Glomerular visceral epithelial cell (primary cell): ENCODE measurements around the gene CAST.
"Not testable (repeated sequence)": the region's sequence is repeated elsewhere in the genome, so short reads cannot be mapped to it uniquely, and the experiment has no call there.

Experiments
- DNase-seq: peaks from one replicate; pipeline ENCODE4 v3.0.0-alpha.2; 2016; ENCODE audit errors: extremely low spot score

CAST gene

DNA sequence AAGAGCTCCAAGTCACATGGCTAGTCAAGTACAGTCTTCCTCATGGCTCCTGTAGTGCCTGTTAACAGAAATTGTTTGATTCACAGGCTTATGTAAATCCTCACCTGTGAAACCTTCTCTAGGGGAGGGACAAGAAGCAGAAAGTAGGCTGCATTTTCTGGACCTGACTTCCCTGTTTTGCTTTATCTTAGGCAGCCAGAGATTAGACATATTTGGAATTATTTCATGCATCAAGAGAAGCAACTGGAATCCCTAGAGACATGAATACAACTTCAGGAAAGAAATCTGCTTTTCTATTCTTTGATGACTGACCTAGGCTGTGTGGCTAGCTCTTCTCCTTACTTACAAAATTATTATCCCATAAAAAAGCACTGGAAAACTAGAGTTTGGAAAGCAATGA lies 52.3 kb downstream of the CAST start:
- DNase-seq: no peak

DNA sequence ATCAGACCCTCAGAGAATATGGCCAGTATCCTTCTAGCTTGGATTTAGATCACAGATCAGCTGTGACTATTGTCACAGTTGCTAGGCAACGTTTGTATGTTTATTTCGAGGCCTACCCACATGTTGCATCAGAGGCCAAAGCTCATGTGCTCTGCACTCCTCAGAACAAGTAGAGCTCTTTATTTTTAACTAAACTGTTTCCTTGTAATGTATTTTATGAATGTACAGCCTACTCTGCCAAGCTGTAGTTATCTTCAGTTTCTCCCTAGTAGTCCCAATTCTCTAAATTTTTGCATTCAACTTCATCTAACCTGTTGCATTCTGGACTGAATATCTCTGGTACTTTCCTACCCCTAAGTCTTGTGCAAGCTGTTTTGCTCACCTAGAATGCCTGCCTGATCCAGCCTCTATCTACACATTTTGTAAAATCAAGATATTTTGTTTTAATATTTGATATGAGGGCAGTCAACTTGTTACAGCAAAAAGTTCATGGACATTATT lies 52.8 kb downstream of the CAST start:
- DNase-seq: peak; percentile 68

DNA sequence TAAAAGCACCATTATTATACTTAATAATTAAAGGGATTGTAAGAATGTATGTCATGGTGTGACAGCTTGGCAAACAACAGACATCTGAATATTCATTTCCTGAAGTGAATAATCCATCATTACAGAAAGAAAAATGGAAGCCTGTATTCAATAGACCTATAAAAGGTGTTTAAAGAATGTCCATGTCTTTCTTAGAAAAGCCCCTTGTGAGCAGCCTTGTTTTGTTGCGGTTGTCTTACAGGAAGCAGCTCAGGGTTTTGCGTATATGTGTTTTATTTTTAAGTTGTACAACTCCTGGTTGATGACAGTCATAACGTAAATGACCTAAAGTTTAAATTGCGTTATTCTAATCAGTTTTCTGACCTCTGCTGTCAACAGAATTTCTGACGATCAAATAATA lies 53.8 kb downstream of the CAST start:
- DNase-seq: no peak

DNA sequence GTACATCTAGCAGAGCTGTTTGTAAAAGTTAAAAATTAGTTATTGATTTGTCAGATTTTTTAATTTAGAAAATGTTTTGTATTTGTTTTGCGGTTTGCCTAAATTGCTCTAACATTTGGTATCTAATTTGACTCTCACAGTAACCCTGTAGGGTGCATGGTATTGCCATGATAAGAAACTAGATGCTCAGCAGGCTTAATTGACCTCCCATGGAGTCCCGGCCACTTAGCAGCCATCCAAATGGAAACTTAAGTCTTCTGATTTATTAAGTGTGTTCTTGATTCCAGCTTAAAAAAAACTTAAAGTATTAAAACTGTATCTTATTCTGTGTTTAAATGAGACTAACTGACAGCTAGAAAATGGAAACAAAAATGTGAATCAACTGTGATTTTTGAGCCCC lies 54.5 kb downstream of the CAST start:
- DNase-seq: no peak

DNA sequence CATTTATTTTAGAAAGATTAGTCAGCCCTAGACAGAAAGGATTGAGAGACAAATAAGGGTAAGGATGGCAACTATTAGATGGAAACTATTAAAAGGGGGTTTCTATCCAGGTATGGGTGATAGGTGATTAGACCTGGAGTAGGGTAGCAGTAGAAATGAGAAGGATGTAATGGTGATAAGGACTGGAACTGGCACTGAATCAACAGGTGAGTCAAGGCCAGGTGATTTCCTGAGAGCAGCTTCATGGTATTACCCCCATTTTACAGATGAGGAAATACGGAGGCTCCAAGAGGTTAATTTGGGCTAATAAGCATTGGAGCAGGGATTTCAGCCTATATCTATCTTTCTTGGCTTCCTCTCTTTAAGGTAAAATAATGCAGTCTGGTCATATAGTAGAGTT lies 55.7 kb downstream of the CAST start:
- DNase-seq: no peak

DNA sequence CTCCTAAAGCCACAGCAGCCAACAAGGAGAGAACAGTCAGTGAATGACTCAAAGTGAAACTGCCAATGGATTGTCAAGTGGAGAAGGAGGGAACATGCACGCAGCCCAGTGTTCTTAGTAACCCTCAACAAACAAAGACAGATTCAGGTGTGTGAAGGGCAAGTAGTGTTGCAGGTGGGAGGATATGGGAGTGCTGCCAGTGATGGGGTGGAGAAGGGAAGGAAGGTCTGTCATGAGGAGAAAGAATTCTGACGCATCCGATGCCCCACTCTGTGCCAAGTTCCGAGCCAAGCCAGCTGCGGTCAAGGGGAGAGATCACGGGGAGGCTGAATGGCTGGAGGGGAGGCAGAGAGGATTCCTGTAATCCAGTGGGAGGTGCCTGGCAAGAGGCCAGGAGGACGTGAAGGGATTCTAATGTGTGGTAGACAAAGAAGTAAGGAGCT lies 56.5 kb downstream of the CAST start:
- no peak for DNase-seq

DNA sequence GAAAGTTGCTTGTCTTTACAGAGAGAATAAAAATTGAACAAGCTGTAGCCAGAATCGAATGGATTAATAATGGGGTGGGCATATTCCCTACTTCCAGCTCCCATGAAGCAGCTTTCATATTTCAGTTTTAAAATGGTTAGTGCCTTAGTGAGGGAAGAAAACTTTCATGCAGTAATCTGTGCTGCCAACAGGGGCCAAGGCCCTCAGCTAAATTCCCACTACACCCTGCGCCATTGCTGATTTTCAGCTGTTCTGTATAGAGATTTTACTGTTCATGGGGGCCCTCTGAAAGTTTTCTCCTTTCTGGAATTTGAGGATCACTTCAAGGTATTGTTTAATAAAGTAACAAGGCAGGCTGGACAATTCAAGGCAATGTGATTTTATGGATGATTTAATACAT lies 58.2 kb downstream of the CAST start:
- no peak for DNase-seq

DNA sequence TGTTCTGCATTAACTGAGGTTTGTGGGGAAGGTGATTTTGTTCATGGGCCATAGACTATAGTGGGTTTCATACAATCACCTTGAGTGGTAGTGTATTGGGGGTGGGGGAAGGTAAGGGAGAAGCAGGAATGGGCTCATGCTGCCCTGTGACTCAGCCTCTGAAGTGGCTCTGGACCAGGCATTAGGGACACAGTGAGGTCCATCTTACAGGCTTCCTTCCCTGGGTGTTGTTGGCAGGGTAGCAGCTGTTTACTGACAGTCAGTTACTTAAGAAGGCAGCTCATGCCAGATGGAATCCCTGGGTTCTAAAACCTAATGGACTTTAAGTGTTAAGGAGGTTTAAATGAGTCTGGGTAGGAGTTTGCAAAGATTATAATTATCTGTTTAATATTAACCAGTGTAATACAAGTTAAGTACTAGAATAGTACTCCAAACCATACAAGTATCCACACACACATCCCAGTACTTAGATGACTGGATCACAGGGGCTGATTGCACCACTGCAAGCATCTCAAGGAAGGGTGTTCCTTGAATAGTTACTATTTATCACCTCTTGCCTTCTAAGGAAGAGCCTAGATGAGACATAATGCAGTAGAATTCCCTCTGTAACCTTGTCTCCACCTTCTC lies 59.3 kb downstream of the CAST start:
- DNase-seq: peak; percentile 33

DNA sequence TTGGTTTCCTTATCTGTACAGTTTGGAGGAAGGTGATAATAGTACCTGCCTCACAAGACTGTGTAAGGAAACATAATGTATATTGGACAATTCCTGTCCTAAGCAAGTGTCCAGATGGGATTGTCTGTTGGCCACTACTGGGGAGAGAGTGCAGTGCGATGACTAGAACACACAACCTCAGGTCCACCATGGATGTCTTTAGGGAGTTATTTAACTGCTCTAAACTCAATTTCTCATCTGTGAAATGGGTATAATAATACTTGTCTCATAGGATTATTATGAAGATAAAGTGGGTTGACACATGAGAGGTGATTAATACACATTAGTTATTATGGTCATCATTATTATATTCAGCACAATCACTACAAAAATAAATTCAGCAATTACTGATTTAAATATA lies 63.1 kb downstream of the CAST start:
- no peak for DNase-seq

DNA sequence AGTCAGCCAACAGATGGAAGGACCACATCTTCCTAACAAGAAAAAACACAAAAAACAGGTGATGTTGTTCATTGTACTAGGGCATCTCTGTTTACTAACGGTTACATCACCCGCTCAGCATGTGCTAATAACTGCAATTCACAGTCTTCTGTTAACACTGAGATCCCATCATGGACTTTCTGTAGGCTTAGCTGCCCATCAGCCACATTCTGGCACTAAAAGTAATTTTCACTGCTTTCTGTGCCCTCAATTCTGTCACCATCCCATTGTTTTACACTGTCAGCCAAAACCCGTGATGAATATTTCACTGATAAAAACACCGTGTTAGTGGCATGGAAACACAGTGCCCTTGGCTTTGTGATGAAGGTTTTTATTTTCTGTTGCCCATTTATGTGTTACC lies 64.6 kb downstream of the CAST start:
- no peak for DNase-seq

DNA sequence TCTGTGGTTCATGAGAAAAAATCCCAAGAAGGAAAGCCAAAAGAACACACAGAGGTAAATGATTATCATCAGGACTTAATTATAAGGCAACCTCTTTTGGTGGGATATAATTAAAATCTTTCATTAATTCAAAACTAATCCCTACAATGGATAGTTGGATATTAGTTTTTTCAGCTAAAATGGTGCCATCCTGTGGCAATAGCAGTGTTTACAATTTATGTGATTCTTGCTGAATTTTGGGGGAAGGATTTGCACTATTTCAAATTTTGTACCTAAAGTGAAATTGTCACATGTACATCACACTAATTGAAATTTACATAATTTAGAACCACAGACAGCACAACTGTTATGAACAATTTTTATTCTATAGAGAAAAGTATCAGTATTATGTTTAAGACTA lies 67.0 kb downstream of the CAST start:
- no peak for DNase-seq

DNA sequence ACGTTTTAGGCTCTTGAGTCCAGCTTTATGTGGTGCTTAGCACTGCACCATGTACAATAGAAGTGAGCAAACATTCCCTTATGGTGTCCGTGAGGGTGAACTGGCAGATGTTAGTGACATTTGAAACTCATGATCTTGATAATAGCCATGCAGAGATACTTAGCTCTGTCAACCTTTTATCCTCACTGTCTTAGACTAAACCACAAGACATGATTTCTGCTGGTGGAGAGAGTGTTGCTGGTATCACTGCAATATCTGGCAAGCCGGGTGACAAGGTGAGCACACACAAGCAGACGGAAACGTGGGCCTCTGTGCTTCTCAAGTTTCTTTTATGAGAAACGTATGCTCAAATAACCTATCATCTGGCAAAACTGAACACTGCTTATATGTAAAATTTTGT lies 68.4 kb downstream of the CAST start:
- no peak for DNase-seq

DNA sequence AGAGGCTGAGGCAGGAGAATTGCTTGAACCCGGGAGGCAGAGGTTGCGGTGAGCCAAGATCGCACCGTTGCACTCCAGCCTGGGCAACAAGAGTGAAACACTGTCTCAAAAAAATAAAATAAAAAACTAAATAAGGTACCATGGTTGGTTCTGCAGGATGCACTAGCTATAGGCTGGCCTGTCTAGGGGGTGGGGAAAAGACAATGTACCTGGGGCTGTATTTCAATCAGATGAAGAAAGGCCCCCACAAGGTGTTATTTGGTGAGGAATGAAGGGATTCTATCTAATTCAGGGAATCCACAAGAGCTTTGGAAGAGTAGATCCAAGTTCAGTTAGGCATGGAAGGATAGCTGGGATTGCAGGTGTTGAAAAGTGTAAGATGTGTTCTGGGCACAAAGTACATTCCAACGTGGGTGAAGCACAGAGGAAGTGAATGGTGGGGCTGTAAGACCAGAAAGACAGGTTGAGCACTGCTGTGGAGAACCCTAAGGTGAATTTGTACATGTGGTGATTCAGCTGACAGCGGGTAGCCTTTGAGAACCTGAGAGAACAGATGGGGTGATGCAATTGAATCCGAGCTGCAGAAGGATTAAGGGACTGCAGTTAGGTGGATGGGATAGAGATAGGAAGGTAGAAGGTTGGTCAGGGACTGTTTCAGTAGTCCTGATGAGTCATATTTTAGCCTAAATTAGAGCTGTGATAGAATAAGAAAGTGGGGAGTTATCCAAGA lies 71.8 kb downstream of the CAST start:
- DNase-seq: peak; percentile 54

DNA sequence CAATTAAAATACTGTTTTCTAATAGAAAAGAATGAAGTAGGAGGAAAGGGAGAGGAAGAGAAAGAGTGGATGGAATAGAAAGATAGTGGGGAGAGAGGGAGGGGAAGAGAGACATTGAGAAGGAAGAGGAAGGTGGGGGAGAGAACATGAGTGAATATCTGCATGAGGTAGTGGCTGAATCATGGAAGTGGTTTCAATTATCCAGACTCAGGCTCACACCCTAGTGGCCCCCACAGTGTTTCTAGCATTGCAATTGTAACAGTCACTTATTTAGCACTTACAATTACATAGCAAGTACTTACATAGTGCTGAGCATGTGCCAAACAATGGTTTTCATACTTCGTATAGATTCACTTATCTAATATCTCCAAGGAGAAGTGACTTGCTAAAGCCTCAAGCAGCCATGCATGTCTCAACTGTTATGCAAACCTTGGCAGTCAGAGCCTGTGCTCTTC lies 72.7 kb downstream of the CAST start:
- peak; percentile 77 for DNase-seq

DNA sequence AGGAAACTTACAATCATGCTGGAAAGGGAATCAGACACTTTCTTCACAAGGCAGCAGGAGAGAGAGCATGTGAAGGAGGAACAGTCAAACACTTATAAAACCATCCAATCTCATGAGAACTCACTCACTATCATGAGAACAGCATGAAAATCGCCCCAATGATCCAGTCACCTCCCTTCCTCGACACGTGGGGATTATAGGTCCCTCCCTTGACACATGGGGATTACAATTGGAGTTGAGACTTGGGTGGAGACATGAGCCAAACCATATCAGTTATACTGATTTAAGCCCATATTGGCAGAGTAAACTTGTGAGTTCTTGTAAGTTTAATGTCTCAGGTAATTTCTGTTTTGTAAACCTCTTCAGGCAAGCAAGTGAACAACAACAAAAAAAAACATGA lies 74.8 kb downstream of the CAST start:
- DNase-seq: no peak

DNA sequence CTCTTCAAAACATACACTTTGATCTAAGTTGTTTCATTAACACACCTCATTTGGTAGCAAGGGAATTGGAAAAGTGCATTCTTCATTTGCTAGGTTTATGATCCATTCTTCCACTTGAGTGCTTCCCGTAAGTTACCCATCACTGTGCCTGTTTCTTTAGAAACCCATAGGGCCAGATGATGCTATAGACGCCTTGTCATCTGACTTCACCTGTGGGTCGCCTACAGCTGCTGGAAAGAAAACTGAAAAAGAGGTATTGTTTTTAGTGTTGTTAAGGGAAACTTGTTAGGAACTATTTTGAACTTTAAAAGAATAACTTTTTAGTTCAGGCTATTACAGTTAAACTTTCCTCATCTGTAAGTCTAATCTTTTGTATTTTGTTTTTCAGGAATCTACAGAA lies 78.9 kb downstream of the CAST start:
- no peak for DNase-seq

DNA sequence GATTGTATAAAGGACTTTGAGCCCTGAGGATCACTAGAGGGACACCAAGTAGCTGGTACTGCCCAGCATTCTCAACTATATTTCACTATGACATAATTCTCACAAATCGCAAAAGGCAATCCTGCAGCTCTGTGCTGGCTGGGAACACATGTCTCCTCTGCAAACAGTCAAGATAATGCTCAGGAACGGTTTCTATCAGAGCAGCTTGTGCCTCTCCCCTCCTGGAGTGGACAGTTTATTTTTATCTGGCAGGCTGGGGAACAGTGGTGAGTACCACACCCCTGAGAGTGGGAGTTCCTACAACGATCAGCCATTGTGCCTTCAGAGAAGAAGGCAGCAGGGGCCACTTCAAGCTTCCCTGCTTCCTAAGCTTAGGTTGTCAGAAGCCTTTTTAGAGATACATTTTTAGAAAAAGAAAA lies 79.7 kb downstream of the CAST start:
- no peak for DNase-seq

DNA sequence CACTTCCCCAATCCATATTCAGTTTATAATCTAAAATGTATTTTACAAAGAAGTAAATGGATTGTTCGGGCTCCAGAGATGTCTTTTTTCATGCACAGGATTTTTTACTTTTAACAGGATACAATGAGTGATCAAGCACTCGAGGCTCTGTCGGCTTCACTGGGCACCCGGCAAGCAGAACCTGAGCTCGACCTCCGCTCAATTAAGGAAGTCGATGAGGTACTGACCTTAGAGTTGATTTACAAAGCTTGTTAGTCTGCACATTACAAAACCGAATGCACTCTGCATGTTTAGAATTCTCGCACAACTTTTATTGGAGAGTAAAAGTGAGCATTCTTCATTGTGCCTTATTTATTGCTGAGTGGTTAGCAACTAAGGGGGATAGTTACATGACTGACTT lies 80.4 kb downstream of the CAST start:
- DNase-seq: no peak

DNA sequence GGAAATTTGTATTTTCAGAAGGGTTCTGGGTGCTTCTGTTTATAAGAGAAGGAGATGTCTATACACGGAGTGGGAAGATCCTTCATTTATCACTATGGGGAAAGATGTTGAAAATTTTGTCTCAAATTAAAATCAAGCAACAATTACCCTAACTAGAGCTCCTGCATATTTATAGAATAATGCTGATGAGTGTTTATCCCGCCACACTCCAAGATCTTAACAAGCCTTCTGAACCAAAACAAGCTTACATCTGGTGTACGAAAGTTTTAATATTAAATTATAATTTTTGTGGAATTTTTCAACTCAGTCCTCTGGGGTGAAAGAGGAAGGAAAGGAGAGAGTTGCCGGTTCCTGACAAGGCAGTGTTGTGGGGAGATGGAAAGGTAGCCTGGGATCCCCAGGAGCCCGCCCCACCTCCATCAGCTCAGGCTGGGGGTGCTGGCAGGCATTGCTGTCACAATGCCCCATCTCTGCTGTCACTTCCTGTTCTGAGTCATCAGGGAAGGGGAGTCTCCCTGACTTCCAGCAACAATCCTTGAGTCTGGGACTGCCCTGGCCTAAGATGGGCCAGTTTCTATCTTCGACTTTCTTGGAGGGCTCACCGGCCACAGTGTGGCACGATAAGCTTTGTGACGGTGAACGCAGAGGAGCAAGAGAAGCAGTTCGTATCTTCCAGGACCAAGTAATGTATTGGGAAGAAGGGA lies 81.0 kb downstream of the CAST start:
- peak; percentile 25 for DNase-seq

DNA sequence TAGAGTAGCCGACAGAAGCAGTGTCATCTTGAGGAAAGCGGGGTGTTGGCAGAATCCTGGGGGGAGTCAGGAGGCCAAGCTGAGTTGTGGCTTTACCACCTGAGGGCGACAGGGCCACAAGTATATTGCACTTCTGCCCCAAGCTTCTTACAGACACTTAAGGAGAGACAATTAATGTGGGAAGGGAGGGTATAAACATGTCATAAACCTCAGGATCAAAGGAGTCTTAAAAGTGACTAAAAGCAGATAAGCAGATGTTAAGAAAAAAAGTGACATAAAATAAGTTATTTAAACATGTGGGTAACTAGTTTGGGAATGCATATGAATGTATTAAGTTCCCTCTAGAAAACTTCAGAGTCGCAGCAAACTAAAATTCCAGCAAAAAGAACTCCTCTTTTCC lies 81.6 kb downstream of the CAST start:
- no peak for DNase-seq

DNA sequence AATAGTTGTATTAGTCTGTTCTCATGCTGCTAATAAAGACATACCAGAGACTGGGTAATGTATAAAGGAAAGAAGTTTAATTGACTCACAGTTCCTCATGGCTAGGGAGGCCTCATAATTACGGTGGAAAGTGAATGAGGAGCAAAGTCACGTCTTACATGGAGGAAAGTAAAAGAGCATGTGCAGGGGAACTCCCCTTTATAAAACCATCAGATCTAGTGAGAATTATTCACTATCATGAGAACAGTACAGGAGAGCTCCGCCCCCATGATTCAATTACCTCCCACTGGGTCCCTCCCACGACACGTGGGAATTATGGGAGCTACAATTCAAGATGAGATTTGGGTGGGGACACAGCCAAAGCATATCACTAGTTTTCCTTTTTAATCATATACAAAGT lies 82.0 kb downstream of the CAST start:
- DNase-seq: not testable (repeated sequence)

DNA sequence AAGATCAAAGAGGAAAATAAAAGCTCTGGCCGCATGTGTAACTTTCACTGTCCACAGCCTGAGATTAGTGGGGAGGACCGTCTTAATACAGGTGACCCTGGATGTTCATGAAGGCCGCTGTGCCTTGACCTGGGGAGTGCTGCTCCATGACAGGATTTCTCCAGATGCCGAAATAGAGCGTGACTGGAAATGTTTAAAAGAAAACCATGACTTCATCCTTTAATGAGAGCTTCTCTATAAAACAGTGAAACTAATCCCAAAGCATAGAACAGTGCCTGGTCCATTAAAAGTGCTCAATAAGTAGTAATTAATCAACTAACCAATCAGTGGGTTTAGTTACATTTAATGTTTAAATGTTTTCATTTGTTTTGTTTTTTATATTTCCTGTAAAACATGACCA lies 82.8 kb downstream of the CAST start:
- no peak for DNase-seq
